NCI-H2196 treated with DMSO at 0.1 percent for 48 hours (cell line): Measurements from ENCODE around the gene PRKAG3.
A peak's percentile ranks its signal among the peaks of the same experiment; 100 is the strongest.

Experiments used
- DNase-seq: peaks from one replicate; lab custom pipeline; 2025; ENCODE audit not compliant: unreplicated experiment; lab: John Stamatoyannopoulos, UW

PRKAG3 gene

GRCh38 chr2:218815649-218816048 is 16.0 kb downstream of the PRKAG3 start:
- no peak for DNase-seq

GRCh38 chr2:218815244-218815637 is 16.4 kb downstream of the PRKAG3 start:
- no peak for DNase-seq

DNA sequence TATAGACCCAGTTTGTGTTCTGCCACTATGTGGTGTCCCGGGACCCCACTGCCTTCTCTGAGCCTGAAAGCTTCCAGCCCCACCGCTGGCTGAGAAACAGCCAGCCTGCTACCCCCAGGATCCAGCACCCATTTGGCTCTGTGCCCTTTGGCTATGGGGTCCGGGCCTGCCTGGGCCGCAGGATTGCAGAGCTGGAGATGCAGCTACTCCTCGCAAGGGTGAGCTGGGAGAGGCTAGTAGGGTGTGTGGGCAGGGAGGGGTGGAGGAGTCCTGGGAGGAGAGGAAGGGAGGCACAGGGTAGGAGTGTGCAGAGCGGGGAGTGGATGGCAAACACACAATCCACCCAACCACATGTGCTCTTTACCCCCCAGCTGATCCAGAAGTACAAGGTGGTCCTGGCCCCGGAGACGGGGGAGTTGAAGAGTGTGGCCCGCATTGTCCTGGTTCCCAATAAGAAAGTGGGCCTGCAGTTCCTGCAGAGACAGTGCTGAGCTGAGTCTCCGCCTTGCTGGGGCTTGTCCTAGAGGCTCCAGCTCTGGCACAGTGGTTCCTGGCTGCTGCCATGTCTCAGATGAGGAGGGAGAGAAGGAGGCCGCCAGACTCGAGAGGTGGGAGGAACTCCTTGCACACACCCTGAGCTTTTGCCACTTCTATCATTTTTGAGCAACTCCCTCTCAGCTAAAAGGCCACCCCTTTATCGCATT is 16.9 kb downstream of the PRKAG3 start:
- no peak for DNase-seq

GRCh38 chr2:218813771-218814460 is 17.7 kb downstream of the PRKAG3 start:
- no peak for DNase-seq

- DNase-seq = no peak
These were observed 18.7 kb downstream of the PRKAG3 start for GRCh38 chr2:218812861-218813260.

- no peak for DNase-seq
These were observed 19.3 kb downstream of the PRKAG3 start for GRCh38 chr2:218812096-218812815.

GRCh38 chr2:218811382-218811781 is 20.2 kb downstream of the PRKAG3 start:
- no peak for DNase-seq

- DNase-seq = no peak
These were observed 21.3 kb downstream of the PRKAG3 start for GRCh38 chr2:218810256-218810655.

DNA sequence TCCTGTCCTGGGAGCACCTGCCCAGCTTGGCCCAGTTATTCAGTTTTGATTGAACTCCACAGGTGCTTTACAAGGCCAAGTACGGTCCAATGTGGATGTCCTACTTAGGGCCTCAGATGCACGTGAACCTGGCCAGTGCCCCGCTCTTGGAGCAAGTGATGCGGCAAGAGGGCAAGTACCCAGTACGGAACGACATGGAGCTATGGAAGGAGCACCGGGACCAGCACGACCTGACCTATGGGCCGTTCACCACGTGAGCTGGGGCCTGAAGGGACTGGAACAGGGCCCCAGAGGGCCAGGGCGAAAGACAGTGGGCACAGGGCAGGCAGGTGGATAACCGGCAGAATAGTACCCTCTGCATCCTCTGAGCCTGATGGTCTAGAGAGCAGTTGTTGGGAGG is 22.1 kb downstream of the PRKAG3 start:
- no peak for DNase-seq

DNA sequence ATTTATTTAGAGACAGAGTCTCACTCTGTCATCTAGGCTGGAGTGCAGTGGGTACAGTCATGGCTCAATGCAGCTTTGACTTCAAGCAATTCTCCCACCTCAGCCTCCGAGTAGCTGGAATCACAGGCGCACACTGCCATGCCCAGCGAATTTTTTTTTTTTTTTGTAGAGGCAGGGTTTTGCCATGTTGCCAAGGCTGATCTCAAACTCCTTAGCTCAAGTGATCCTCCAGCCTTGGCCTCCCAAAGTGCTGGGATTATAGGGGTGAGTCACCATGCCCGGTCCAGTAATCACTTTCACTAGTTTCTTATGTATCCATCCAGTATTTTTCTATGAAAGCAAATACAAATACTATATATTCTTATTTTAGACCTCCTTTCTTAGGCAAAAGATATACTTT is 24.0 kb downstream of the PRKAG3 start:
- DNase-seq = no peak

GRCh38 chr2:218806346-218806978 is 25.1 kb downstream of the PRKAG3 start:
- DNase-seq = peak; percentile 15

DNA sequence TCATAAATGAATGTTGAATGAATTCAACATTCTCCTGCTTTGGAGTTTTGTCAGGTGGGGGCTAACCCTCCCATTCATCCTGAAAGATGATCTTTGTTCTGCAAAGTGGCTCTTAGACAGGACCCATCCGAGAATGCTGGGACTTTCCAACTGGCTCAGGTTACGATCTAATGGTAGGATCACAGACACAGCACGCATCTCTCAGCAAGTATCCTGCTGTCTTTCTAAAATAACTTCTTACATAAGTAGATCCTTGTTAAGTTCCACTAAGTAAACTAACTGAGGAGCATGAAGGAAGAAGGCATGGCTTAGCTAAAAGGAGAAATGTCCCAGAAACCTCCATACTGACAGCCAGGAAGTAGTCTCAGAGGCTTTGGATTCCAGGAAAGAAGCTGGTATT is 26.0 kb downstream of the PRKAG3 start:
- no peak for DNase-seq

- no peak for DNase-seq
These were observed 26.8 kb downstream of the PRKAG3 start for GRCh38 chr2:218804817-218805216.

- DNase-seq = no peak
These were observed 29.1 kb downstream of the PRKAG3 start for GRCh38 chr2:218802386-218802994.

DNA sequence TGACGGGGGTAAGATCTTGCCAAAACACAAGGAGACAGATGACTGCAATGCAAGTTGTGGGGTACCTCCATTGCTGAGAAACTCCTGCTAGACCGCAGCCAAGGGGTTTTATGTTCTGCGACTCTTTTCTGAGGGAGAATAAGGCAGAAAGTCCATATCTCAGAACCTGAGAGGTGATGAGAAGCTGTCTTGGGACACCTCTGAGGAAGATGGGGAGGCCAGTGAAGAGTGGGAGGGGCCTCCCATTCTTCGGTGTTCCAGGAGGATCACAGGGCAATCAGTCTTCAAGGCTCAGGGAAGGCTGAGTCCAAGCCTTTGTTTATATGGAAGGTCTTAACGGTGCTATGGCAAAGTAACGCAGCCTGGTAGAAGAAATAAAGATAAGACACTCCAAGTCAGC is 31.6 kb downstream of the PRKAG3 start:
- DNase-seq = no peak

GRCh38 chr2:218798767-218799504 is 32.7 kb downstream of the PRKAG3 start:
- DNase-seq = no peak

DNA sequence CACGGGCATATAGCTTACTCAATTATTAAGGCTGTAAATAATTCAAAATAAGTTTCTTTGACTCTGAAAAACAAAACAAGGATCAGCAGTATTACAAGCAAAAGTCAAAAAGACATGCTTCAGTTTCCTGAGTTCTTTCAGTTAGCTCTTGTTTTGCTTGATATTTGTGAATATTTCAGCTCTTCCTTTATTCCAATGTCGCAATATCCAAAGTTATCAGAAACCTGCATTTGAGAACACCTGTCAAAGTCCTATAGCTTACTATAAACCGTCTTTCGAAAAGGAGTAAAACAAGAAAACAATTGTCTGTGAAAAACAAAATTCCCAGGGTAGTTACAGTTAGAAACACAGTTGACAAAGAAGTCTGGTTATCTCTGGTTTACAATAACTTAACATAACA is 34.9 kb downstream of the PRKAG3 start:
- no peak for DNase-seq

GRCh38 chr2:218792433-218792832 is 39.2 kb downstream of the PRKAG3 start:
- DNase-seq = no peak

GRCh38 chr2:218788529-218789255 is 42.9 kb downstream of the PRKAG3 start:
- no peak for DNase-seq

DNA sequence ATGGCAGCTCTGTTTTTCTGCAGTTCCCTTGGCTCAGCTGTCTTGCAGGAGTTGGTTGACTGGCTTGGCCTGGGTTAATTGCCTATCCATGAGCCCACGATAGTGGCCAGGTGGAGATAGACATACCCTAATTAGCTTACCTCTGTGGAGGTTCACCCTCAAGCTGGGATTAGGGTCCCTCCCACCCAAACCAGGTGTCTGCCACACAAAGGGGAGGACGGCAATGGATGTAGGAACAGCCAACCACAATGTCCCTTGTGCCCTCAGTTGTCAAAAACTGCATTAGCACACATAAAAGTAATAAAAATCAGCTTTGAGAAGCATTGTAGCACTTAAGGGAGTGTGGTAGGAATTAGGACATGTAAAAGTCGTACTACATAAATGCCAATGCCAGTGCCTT is 45.5 kb downstream of the PRKAG3 start:
- DNase-seq = no peak
